ENCODE data around the gene TRAPPC2. TPM values are rescaled to one million over a fixed set of nuclear protein-coding genes. Genes with fewer than 3 reads are reported as not detected.
"Not testable (repeated sequence)": the region's sequence is repeated elsewhere in the genome, so short reads cannot be mapped to it uniquely, and the experiment has no call there.

The TRAPPC2 gene
- total RNA-seq, 1 donor: 23.5 TPM

GRCh38 chrX:13741695-13742094, 7.3 kb upstream of the TRAPPC2 start:
- no peaks in the 10 kb centered on the region for H4K20me1 ChIP-seq (ENCODE audit: insufficient read depth, low read length)
- H3K4me1 ChIP-seq (ENCODE audit: insufficient read depth, low read length): no peaks in the 10 kb centered on the region
- H2AFZ ChIP-seq (ENCODE audit: low read length): no peak overlapping the region
- peaks cover 25% of the 10 kb centered on the region for H3K36me3 ChIP-seq (ENCODE audit: insufficient read depth, low read length)
- no peaks in the 10 kb centered on the region for H3K79me2 ChIP-seq (ENCODE audit: insufficient read depth, low read length)
- DNase-seq (ENCODE audit: insufficient read length, low spot score, missing footprints): no peak
- no peak overlapping the region for H3K4me2 ChIP-seq (ENCODE audit: insufficient read depth, low read length)
- no peaks in the 10 kb centered on the region for H3K27me3 ChIP-seq (ENCODE audit: insufficient read depth, low read length)
- H3K27ac ChIP-seq (ENCODE audit: low read depth, low read length): no peak overlapping the region
- no peak for TF ChIP-seq CTCF (IDR thresholded peaks at IDR 0.05; ENCODE audit: extremely low read depth, low read depth, low read length)
- no peak overlapping the region for H3K4me3 ChIP-seq (ENCODE audit: insufficient read depth, low read length)
- no peaks in the 10 kb centered on the region for H3K9me3 ChIP-seq (ENCODE audit: low read depth, low read length)

- peak overlapping the region; percentile 94 for H3K4me3 ChIP-seq (ENCODE audit: insufficient read depth, low read length)
- peaks cover 44% of the 10 kb centered on the region for H3K79me2 ChIP-seq (ENCODE audit: insufficient read depth, low read length)
- H3K4me1 ChIP-seq (ENCODE audit: insufficient read depth, low read length): peaks cover 16% of the 10 kb centered on the region
- no peaks in the 10 kb centered on the region for H3K36me3 ChIP-seq (ENCODE audit: insufficient read depth, low read length)
- H3K27ac ChIP-seq (ENCODE audit: low read depth, low read length): peak overlapping the region; percentile 77
- DNase-seq (ENCODE audit: insufficient read length, low spot score, missing footprints): no peak
- TF ChIP-seq CTCF (IDR thresholded peaks at IDR 0.05; ENCODE audit: extremely low read depth, low read depth, low read length): no peak
- peak overlapping the region; percentile 90 for H3K4me2 ChIP-seq (ENCODE audit: insufficient read depth, low read length)
- H3K27me3 ChIP-seq (ENCODE audit: insufficient read depth, low read length): no peaks in the 10 kb centered on the region
- no peak overlapping the region for H2AFZ ChIP-seq (ENCODE audit: low read length)
- peaks cover 2% of the 10 kb centered on the region for H4K20me1 ChIP-seq (ENCODE audit: insufficient read depth, low read length)
- H3K9me3 ChIP-seq (ENCODE audit: low read depth, low read length): no peaks in the 10 kb centered on the region
Observed at GRCh38 chrX:13733506-13733905, 914 bp downstream of the TRAPPC2 start.

GRCh38 chrX:13732246-13733067, 2.0 kb downstream of the TRAPPC2 start:
- Histone ChIP-seq H3K4me3 (ENCODE audit: insufficient read depth, low read length) (no peak overlapping the region), H4K20me1 (ENCODE audit: insufficient read depth, low read length) (peaks cover 2% of the 10 kb centered on the region), H3K27ac (ENCODE audit: low read depth, low read length) (no peak overlapping the region), H3K9me3 (ENCODE audit: low read depth, low read length) (no peaks in the 10 kb centered on the region), H3K4me1 (ENCODE audit: insufficient read depth, low read length) (peaks cover 16% of the 10 kb centered on the region), H3K79me2 (ENCODE audit: insufficient read depth, low read length) (peaks cover 47% of the 10 kb centered on the region), H2AFZ (ENCODE audit: low read length) (no peak overlapping the region), H3K4me2 (ENCODE audit: insufficient read depth, low read length) (no peak overlapping the region), H3K36me3 (ENCODE audit: insufficient read depth, low read length) (no peaks in the 10 kb centered on the region), H3K27me3 (ENCODE audit: insufficient read depth, low read length) (no peaks in the 10 kb centered on the region)
- no peak for DNase-seq (ENCODE audit: insufficient read length, low spot score, missing footprints)
- no peak for TF ChIP-seq CTCF (IDR thresholded peaks at IDR 0.05; ENCODE audit: extremely low read depth, low read depth, low read length)

GRCh38 chrX:13730523-13730922, 3.9 kb downstream of the TRAPPC2 start:
- not testable (repeated sequence) for H3K4me2 ChIP-seq (ENCODE audit: insufficient read depth, low read length); DNase-seq (ENCODE audit: insufficient read length, low spot score, missing footprints); H3K4me3 ChIP-seq (ENCODE audit: insufficient read depth, low read length); H3K9me3 ChIP-seq (ENCODE audit: low read depth, low read length); H2AFZ ChIP-seq (ENCODE audit: low read length); H3K27me3 ChIP-seq (ENCODE audit: insufficient read depth, low read length); H4K20me1 ChIP-seq (ENCODE audit: insufficient read depth, low read length); H3K27ac ChIP-seq (ENCODE audit: low read depth, low read length); H3K36me3 ChIP-seq (ENCODE audit: insufficient read depth, low read length)
- peaks cover 11% of the 10 kb centered on the region for H3K4me1 ChIP-seq (ENCODE audit: insufficient read depth, low read length)
- H3K79me2 ChIP-seq (ENCODE audit: insufficient read depth, low read length): peaks cover 54% of the 10 kb centered on the region

- H3K4me2 ChIP-seq (ENCODE audit: insufficient read depth, low read length); H3K4me3 ChIP-seq (ENCODE audit: insufficient read depth, low read length); H2AFZ ChIP-seq (ENCODE audit: low read length); H3K27me3 ChIP-seq (ENCODE audit: insufficient read depth, low read length); H3K9me3 ChIP-seq (ENCODE audit: low read depth, low read length); DNase-seq (ENCODE audit: insufficient read length, low spot score, missing footprints); H3K36me3 ChIP-seq (ENCODE audit: insufficient read depth, low read length); H3K4me1 ChIP-seq (ENCODE audit: insufficient read depth, low read length); H3K27ac ChIP-seq (ENCODE audit: low read depth, low read length): not testable (repeated sequence)
- Histone ChIP-seq H3K79me2 (ENCODE audit: insufficient read depth, low read length) (peaks cover 53% of the 10 kb centered on the region), H4K20me1 (ENCODE audit: insufficient read depth, low read length) (peaks cover 12% of the 10 kb centered on the region)
Observed at GRCh38 chrX:13726583-13726982, 7.8 kb downstream of the TRAPPC2 start.

- H3K4me3 ChIP-seq (ENCODE audit: insufficient read depth, low read length); H3K4me1 ChIP-seq (ENCODE audit: insufficient read depth, low read length); H2AFZ ChIP-seq (ENCODE audit: low read length); DNase-seq (ENCODE audit: insufficient read length, low spot score, missing footprints); H3K36me3 ChIP-seq (ENCODE audit: insufficient read depth, low read length); H3K9me3 ChIP-seq (ENCODE audit: low read depth, low read length); H3K27me3 ChIP-seq (ENCODE audit: insufficient read depth, low read length); H3K27ac ChIP-seq (ENCODE audit: low read depth, low read length); H3K4me2 ChIP-seq (ENCODE audit: insufficient read depth, low read length): not testable (repeated sequence)
- Histone ChIP-seq H3K79me2 (ENCODE audit: insufficient read depth, low read length) (peaks cover 63% of the 10 kb centered on the region), H4K20me1 (ENCODE audit: insufficient read depth, low read length) (peaks cover 18% of the 10 kb centered on the region)
Observed at GRCh38 chrX:13724878-13725277, 9.5 kb downstream of the TRAPPC2 start.
